Measurements from ENCODE around the gene NOP16. TPM values are rescaled to one million over a fixed set of nuclear protein-coding genes. Genes with fewer than 3 reads are reported as not detected.

The NOP16 gene
- total RNA-seq, 2 experiments from 2014 or later: 29.1 to 34.0 TPM

DNA sequence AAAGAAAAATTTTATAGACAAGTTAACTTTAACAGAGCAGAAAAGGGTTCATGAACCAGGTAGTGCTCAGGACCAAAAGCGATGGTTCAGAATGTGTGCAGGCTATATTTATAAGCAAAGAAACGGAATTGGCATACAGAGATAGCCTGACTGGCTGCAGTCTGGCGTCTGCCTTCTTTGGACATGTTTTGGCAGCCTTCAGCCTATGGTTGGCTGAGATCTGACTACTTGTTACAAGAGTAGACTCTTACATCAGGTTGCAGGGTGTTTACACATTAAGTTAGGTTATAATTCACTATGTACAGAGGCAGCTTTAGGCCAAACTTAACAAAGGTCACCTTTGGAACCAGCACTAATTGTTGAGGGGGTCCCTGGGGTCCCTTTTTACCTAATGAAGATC is 7.0 kb downstream of the NOP16 start:
- peaks cover 10% of the 10 kb centered on the region for H3K4me1 Mint-ChIP-seq
- peaks cover 49% of the 10 kb centered on the region for H3K36me3 Mint-ChIP-seq (ENCODE audit: low read depth)
- ChIA-PET POLR2A (no interaction called here), CTCF (interaction anchor here (1.6 kb wide), 1 partner anchor 19 kb away, joined by 5 read pairs; the partner anchor contains the start of gene KIAA1191)
- no peak overlapping the region for H3K27ac Mint-ChIP-seq
- no peaks in the 10 kb centered on the region for H3K27me3 Mint-ChIP-seq
- no peak overlapping the region for H3K4me3 Mint-ChIP-seq
- no peaks in the 10 kb centered on the region for H3K9me3 Mint-ChIP-seq
- no peak for DNase-seq

DNA sequence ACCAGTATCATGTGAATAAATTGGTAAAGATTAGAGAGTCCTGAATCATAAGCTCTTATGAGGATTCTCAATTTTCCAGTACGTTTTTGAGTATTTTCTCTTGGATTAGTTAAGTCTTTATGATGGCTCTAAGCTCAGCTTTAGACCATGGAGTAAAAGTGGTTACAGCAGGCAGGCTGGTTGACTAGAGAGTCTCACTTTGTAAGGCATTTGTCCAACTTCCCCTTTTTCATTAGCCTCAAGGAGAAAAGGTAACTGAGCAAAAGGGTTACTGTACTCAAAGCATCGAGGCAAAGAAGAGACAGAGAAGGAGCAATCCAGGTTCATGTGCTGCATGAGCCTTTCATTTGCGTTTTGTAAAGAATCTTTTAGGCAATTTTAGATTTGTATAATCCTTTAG is 8.5 kb downstream of the NOP16 start:
- peaks cover 35% of the 10 kb centered on the region for H3K36me3 Mint-ChIP-seq (ENCODE audit: low read depth)
- H3K27me3 Mint-ChIP-seq: no peaks in the 10 kb centered on the region
- ChIA-PET CTCF (no interaction called here), POLR2A (no interaction called here)
- no peak for DNase-seq
- no peak overlapping the region for H3K4me3 Mint-ChIP-seq
- H3K4me1 Mint-ChIP-seq: no peaks in the 10 kb centered on the region
- H3K9me3 Mint-ChIP-seq: no peaks in the 10 kb centered on the region
- H3K27ac Mint-ChIP-seq: no peak overlapping the region

DNA sequence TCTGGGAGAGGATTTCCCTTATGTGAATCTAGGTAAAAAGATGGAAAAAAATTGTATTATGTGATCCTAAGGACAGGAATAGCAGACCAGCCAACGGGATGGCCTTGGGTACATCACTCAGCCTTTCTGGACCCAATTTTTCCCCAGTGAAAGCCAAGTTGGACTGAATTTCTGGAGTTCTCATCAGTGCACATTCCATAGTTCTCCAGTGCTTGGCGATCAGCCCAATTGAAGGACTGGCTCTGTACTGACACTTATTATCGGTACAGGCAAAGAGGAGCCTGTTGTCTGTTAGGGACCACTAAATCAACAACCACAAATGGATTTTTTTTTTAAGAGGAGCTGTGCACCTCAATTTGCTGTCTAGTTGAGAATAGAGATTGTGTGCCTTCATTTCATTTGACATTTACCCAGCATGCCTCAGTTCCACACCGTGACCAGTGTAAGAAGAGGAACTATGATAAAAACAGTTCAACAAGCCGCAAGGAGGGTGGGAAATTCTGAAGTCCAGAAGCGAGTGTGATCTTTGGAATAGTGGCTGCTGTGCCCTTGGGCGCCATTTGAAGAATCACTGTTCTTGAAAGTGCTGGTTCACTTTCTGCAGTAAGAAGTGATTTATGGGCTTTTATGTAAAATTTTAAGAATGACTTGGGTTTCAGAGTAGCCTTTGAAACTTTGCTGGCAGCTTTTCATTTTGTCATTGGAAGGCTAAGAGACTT is 15.1 kb downstream of the NOP16 start:
- Mint-ChIP-seq H3K9me3 (no peaks in the 10 kb centered on the region), H3K27me3 (no peaks in the 10 kb centered on the region), H3K27ac (no peak overlapping the region), H3K4me3 (no peak overlapping the region), H3K36me3 (ENCODE audit: low read depth) (peaks cover 2% of the 10 kb centered on the region), H3K4me1 (no peaks in the 10 kb centered on the region)
- CTCF ChIA-PET: interaction anchor here (1.5 to 2.8 kb wide), 3 partner anchors 11 to 31 kb away, joined by 3 to 11 read pairs (median 5); no protein-coding TSS in a partner anchor
- POLR2A ChIA-PET: no interaction called here
- DNase-seq: no peak

DNA sequence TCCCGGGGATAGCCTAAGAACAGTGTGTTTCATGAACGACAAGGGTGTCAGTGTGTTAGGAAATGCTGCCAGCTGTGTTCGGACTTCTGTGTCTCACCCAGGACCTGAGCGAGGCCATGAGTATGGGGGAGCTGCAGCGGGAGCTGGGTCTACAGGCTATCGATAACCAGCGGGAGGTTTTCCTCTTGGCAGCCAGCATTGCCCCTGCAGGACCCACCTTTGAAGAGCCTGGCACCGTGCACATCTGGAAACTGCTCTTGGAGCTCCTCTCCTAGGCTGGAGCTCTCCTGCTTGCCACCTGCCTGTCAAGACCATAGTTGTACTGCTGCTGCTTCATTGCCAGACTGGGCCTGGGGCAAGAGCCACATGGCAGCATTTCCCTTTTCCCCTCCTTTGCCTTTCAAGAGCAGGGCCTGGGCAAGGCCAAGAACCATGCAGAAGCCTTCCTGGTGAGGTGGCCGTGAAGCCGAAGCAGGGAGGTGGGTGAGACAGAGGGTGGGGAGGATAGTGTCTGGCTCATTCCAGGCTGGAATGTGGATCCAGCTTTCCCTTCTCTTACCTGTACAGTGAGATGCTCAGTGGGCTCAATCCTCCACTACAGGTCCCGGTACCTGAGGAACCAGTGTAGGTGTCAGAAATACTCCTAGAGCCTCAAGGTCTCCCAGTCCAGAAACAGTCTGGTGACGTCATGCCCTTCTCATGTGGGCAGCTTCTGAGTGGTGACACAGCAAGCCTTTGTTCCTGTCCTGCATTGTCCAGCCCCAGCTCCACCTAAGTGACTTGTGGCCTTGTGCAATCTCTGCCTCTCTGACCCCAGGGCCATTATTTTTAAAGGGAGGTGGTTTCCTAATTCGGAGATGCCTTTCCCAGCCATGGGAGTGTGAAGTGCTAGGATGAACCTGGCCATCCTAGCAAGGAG is 16.5 kb downstream of the NOP16 start:
- Mint-ChIP-seq H3K4me3 (no peak overlapping the region), H3K9me3 (no peaks in the 10 kb centered on the region), H3K36me3 (ENCODE audit: low read depth) (peaks cover 9% of the 10 kb centered on the region), H3K4me1 (peaks cover 6% of the 10 kb centered on the region), H3K27ac (no peak overlapping the region), H3K27me3 (no peaks in the 10 kb centered on the region)
- no peak for DNase-seq
- POLR2A ChIA-PET: no interaction called here
- CTCF ChIA-PET: interaction anchor here (1.5 to 2.8 kb wide), 2 partner anchors 12 to 32 kb away, joined by 3 to 11 read pairs; no protein-coding TSS in a partner anchor

DNA sequence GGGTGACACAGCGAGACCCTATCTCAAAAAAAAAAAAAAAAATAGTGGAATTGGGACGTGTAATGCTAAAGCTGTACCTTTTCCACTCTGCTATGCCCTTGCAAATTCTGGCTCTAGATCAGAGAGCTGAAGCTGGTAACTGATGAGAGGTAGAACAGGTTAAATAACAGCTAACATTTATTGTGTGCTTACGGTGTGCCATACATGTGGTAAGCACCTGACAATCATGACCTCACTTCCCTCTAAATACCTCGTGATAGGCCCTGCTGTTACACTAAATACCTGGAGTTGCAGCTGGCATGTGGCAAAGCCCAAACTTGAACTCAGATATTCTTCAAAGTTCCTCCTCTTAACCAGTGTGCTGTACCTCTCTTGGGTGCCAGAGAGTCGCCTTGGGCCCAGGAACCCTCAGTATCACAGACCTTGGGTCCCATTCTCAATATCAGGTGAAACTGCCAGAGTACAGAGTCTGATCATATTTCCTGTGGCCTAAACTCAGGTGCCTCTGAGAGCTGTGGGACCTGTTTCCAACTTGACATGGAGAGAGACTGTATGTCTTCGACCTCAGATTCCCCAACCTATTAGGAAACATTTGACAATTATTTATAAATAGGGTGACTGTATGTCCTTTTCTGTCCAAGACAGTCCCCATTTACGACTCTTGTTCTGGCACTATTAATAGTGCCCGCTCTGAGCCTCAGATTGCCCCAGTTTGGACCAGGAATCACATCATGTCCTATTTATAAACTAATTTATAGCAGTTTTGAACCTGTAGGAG is 18.3 kb downstream of the NOP16 start:
- Mint-ChIP-seq H3K27me3 (no peaks in the 10 kb centered on the region), H3K4me1 (peaks cover 9% of the 10 kb centered on the region), H3K36me3 (ENCODE audit: low read depth) (peaks cover 12% of the 10 kb centered on the region), H3K27ac (no peak overlapping the region), H3K4me3 (no peak overlapping the region), H3K9me3 (no peaks in the 10 kb centered on the region)
- DNase-seq: no peak
- ChIA-PET POLR2A (no interaction called here), CTCF (interaction anchor here (0.6 to 2.8 kb wide), 2 partner anchors 14 to 906 kb away, joined by 5 to 11 read pairs; no protein-coding TSS in a partner anchor)

DNA sequence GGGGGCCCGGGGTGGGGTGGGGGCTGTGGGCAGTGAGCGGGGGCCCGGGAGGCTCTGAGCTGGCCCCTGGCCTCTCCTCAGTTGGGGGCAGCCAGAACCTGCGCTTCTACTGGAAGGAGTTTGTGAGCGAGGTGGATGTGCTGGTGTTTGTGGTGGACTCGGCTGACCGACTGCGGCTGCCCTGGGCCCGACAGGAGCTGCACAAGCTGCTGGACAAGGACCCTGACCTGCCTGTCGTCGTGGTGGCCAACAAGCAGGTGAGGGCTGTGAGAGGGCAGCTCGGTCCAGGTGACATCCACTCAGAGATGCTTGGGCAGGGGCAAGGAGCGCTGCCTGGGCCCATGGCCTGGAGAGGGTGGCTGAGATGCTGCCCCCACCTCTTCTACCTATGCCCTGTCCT is 19.7 kb downstream of the NOP16 start:
- no peak for DNase-seq
- ChIA-PET CTCF (interaction anchor here (0.5 kb wide), 1 partner anchor 239 kb away, joined by 4 read pairs; no protein-coding TSS in a partner anchor), POLR2A (no interaction called here)
- Mint-ChIP-seq H3K4me3 (no peak overlapping the region), H3K27me3 (no peaks in the 10 kb centered on the region), H3K27ac (no peak overlapping the region), H3K9me3 (no peaks in the 10 kb centered on the region), H3K36me3 (ENCODE audit: low read depth) (peaks cover 12% of the 10 kb centered on the region), H3K4me1 (peaks cover 17% of the 10 kb centered on the region)

DNA sequence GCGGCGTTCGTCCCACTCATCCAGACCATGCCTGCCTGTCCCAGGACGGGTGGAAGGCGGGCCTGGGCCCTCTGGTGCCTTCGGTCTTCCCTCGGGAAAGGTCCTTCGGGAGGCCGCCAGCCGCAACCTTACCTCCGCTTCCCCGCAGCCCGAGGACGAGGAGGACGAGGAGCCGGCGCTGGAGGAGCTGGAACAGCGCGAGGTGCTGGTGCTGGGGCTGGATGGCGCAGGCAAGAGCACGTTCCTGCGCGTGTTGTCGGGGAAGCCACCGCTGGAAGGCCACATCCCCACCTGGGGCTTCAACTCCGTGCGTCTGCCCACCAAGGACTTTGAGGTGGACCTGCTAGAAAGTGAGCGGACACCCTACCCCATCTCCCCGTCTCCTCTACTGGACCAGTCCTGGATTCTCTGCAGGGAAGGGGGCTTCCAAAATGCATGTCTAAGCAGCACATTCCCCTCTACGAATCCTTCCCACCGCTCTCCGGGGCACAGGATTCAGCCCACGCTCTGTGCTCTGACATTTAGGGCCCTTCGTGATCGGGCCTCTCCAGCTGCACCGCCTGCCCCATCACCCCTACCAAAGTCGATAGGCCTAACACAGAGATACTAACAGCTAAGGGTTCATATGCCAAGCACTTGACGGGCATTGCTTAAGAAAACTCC is 22.0 kb downstream of the NOP16 start:
- peaks cover 29% of the 10 kb centered on the region for H3K4me1 Mint-ChIP-seq
- H3K27ac Mint-ChIP-seq: peak overlapping the region; percentile 91
- no peaks in the 10 kb centered on the region for H3K27me3 Mint-ChIP-seq
- H3K4me3 Mint-ChIP-seq: peak overlapping the region; percentile 70
- H3K9me3 Mint-ChIP-seq: no peaks in the 10 kb centered on the region
- H3K36me3 Mint-ChIP-seq (ENCODE audit: low read depth): peaks cover 10% of the 10 kb centered on the region
- no peak for DNase-seq
- ChIA-PET CTCF (interaction anchor here (0.5 kb wide), 1 partner anchor 910 kb away, joined by 5 read pairs; no protein-coding TSS in a partner anchor), POLR2A (no interaction called here)

DNA sequence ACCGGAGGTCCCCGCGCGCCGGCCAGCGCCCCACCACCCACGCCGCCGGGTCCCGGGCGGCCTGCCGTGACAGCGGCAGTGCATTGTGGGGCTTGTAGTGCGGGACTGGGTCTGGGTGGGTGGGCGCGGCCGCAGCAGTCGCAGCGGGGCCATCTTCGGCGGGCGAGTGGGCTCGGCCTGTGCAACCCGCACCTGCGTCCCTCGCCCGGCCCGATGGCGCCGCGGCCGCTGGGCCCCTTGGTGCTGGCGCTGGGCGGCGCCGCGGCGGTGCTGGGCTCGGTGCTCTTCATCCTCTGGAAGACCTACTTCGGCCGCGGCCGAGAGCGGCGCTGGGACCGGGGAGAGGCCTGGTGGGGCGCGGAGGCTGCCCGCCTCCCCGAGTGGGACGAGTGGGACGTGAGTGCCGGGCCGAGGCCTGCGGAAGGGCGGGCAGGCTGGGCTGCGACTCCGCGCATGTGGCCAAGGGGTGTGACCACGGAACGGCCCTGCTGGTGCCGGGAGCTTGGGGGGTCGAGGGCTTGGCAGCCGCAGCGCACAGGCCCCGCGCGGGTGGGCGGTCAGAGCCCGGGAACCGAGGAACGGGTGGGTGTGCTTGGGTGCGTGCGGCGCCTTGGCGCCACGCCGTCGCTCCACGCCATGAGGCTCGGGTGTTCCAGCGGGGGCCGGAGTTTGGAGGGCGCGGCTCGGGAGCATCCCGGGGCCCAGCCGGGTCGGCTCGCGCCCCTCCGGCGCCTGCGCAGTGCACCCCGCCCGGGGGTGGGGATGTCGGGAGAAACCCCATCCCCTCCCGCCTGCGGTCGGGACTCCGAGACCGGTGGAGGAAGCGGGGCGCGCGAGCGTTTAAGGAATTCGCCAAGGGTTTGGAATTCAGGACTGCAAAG is 22.8 kb downstream of the NOP16 start, which contains the start of gene ARL10:
TSS of gene ARL10 (plus strand) at position 137 of the 881 bp plus-strand sequence. CDS start at position 214, 77 bp downstream.
- ChIA-PET POLR2A (no interaction called here), CTCF (no interaction called here)
- peak within 1 kb of the TSS; percentile 91 for H3K27ac Mint-ChIP-seq
- H3K9me3 Mint-ChIP-seq: no peaks in the 10 kb centered on the region
- peak within 1 kb of the TSS; percentile 71 for H3K4me3 Mint-ChIP-seq
- H3K4me1 Mint-ChIP-seq: peaks cover 29% of the 10 kb centered on the region
- H3K27me3 Mint-ChIP-seq: no peaks in the 10 kb centered on the region
- peak; percentile 53 for DNase-seq
- peaks cover 10% of the 10 kb centered on the region for H3K36me3 Mint-ChIP-seq (ENCODE audit: low read depth)

DNA sequence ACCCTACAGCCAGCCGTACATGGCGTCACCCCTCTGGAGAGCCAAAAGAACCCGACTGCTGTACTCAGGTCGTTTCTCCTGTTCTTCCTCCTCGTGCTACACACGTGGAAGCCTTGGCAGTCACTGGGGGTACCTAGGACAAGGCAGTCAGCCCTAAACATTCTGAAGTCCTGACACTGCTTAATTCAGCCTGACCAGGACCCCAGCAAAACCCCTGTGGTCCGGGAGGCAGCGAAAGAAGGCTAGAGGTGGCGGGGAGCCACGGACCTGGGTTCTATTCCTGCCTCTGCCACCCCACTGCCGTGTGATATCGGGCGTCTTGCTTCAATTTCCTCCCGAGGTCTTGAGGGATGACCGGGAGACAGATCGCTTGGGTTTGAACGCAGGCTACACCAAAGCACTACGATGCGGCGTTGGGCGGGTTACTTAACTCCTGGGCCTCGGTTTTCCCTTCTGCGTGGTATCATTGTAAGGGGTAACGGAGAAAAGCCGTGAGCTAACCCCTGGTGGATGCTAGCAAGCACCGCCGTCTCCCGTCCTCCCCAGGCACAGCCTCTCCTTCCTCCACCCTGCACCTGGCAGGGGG is 23.5 kb downstream of the NOP16 start:
- no peaks in the 10 kb centered on the region for H3K9me3 Mint-ChIP-seq
- peaks cover 30% of the 10 kb centered on the region for H3K4me1 Mint-ChIP-seq
- H3K27me3 Mint-ChIP-seq: no peaks in the 10 kb centered on the region
- no peak for DNase-seq
- ChIA-PET CTCF (no interaction called here), POLR2A (no interaction called here)
- H3K27ac Mint-ChIP-seq: peak overlapping the region; percentile 50
- peaks cover 11% of the 10 kb centered on the region for H3K36me3 Mint-ChIP-seq (ENCODE audit: low read depth)
- H3K4me3 Mint-ChIP-seq: peak overlapping the region; percentile 71

DNA sequence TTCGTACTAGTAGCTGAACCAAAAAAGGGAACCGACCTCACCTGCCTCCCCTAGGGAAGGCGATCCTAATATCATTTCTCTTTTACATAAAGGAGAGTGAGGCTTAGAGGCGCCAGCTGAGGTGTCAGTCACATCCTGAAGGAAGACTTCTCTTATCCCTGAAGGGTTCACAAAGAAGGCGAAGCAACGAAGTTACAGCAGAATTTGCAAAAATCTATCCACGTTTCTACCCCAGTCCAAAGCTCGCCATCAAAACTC is 26.2 kb downstream of the NOP16 start:
- H3K4me3 Mint-ChIP-seq: peak overlapping the region; percentile 98
- peak overlapping the region; percentile 96 for H3K27ac Mint-ChIP-seq
- no peak for DNase-seq
- H3K9me3 Mint-ChIP-seq: no peaks in the 10 kb centered on the region
- ChIA-PET CTCF (interaction anchor here (0.9 to 2.3 kb wide), 8 partner anchors 8 to 181 kb away, joined by 3 to 8 read pairs (median 4); partner anchors contain the start of gene FAF2), POLR2A (interaction anchor here (0.7 kb wide), 1 partner anchor 181 kb away, joined by 4 read pairs; no protein-coding TSS in a partner anchor)
- peaks cover 39% of the 10 kb centered on the region for H3K4me1 Mint-ChIP-seq
- H3K36me3 Mint-ChIP-seq (ENCODE audit: low read depth): peaks cover 23% of the 10 kb centered on the region
- no peaks in the 10 kb centered on the region for H3K27me3 Mint-ChIP-seq
